ENCODE measurements around the gene DNAH3.
"Not testable (repeated sequence)": the region's sequence is repeated elsewhere in the genome, so short reads cannot be mapped to it uniquely, and the experiment has no call there.

Gene DNAH3, protein sequence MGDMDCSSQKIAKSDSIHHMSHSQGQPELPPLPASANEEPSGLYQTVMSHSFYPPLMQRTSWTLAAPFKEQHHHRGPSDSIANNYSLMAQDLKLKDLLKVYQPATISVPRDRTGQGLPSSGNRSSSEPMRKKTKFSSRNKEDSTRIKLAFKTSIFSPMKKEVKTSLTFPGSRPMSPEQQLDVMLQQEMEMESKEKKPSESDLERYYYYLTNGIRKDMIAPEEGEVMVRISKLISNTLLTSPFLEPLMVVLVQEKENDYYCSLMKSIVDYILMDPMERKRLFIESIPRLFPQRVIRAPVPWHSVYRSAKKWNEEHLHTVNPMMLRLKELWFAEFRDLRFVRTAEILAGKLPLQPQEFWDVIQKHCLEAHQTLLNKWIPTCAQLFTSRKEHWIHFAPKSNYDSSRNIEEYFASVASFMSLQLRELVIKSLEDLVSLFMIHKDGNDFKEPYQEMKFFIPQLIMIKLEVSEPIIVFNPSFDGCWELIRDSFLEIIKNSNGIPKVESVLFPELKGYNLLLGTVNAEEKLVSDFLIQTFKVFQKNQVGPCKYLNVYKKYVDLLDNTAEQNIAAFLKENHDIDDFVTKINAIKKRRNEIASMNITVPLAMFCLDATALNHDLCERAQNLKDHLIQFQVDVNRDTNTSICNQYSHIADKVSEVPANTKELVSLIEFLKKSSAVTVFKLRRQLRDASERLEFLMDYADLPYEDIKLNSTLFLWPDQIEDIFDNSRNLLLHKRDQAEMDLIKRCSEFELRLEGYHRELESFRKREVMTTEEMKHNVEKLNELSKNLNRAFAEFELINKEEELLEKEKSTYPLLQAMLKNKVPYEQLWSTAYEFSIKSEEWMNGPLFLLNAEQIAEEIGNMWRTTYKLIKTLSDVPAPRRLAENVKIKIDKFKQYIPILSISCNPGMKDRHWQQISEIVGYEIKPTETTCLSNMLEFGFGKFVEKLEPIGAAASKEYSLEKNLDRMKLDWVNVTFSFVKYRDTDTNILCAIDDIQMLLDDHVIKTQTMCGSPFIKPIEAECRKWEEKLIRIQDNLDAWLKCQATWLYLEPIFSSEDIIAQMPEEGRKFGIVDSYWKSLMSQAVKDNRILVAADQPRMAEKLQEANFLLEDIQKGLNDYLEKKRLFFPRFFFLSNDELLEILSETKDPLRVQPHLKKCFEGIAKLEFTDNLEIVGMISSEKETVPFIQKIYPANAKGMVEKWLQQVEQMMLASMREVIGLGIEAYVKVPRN (N-terminal part only)

DNA sequence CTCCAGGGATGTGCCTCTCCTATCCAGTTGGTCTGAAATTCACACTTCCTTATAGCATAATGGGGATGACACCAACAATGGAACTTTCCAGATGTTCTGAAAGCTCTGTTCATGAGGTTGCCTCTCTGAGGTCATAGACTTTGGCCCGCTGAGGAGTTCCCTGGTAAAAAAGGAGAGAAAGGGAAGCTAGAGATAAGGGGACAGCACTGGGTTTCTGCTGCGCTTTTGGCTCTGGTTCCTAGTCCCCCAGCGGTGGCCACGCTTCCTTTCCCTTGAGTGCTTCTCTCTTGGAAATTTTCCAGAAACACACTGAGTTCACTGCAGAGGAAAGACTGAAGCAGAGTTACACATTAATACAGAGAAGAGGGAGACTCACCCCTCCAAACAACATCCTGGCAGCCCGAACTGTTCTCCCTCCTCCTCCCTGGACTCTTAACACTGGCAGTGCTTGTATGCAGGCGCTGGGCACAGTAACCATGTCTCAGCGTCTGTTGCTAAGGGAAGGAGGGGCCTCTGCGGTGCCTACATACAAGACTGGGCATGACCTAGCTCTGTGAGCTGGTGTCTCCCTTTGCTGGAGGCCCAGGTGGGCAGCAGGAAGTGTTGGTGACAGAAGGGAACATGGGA is at the start of gene DNAH3:
TSS of gene DNAH3 (minus strand) at position 472 of the 627 bp plus-strand sequence. CDS start 527 bp downstream, outside the sequence.
- peak; percentile 77 for FAIRE-seq

DNA sequence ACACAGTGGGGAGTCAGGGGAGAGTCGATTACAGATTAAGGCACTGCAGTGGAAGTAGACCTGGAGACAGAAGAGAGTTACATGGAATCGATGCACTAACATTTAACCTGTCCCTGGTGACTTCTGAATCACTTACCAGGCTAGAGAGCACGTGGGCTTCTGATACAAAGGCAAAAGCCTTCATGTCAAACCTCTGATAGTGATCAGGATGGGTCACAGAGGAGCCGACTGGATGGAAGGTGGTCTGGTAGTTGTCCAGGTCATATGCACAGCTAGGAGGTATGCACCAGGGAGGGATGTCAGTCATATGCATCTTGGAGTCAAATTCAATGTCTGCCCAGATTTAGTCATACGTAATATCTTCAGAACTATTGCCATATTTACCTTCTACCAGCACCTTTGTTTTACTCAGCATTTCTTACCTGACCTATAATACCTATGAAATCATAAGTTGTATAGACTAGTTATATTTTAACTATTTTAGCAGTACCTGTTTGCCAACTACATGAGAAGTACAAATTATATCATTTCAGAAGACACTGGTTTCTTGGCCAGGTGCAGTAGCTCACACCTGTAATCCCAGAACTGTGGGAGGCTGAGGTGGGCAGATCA is 49.1 kb upstream of the DNAH3 start:
- FAIRE-seq (no peak), DNase-seq (ENCODE audit: low spot score) (no peak)

More for the DNA sequence above, at the start of gene DNAH3:
- peak; percentile 70 for DNase-seq (ENCODE audit: low spot score)

DNA sequence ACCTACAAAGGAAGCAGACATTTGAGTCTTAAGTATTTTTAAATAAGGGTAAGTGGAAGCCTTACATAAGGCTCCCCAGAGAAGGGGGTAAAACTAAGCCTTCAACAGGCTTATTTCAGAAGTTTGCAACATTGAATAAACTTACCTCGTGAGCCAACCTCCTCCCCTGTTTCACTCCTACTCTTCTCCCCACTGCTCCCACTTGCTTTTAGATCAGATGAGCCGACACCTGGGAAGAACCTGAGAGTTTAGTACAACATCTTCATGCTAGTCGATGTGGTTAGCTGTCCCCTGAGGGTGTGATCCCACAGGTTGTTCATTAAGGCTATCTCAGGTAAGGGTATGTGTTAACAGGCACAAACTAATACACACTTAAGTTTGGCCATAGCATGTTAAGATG is 47.0 kb upstream of the DNAH3 start:
- DNase-seq (ENCODE audit: low spot score) (no peak), FAIRE-seq (no peak)

DNA sequence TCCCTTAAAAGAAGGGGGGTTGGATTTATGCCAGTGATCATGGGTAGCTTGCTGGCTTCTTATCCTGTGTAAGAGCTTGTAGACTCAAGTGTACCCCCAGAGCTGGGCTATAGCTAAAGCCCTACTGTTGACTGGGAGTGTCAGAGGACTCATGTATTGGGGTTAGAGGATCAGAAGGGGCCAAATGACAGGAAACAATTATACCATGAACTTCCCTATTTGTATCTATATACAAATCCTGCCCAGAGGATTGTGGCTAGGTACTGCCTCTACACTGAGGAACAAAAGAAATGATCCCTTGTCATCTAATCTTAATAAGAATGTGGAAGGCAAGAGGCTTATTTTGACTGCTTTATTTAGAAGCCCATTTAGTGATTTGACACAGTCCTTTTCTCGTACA is 46.5 kb upstream of the DNAH3 start:
- no peak for FAIRE-seq
- no peak for DNase-seq (ENCODE audit: low spot score)

DNA sequence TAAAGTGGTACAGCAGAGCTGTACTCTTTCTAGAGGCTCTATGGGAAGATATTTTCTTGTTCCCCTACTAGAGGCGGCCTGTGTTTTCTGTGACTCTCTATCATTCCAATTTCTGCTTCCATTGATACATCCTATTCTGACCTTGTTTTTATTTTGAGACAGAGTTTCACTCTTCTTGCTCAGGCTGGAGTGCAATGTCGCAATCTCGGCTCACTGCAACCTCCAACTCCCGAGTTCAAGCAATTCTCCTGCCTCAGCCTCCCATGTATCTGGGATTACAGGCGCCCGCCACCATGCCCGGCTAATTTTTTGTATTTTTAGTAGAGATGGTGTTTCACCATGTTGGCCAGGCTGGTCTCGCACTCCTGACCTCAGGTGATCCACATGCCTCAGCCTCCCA is 44.7 kb upstream of the DNAH3 start:
- not testable (repeated sequence) for FAIRE-seq; DNase-seq (ENCODE audit: low spot score)

GRCh38 chr16:21194771-21195301 is 44.2 kb upstream of the DNAH3 start:
- DNase-seq (ENCODE audit: low spot score) (no peak), FAIRE-seq (no peak)

- DNase-seq (ENCODE audit: low spot score): no peak
- no peak for FAIRE-seq
Measured at GRCh38 chr16:21192991-21193390, 42.3 kb upstream of the DNAH3 start.

DNA sequence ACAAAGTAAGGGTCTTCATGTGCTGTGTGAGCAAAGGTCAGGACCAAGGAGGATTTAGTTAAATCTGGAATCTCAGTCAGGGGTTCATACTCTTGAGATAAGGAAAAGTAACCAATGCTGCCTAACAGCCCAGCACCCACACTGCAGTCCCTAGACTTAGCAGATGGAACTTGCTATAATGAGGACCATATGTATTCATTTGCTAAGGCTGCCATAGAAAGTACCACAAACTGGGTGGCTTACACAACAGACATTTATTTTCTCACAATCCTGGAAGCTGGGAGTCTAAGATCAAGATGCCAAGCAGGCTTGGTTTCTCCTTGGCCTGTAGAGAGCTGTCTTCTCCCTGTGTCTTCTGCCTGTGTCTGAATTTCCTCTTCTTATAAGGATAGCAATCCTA is 40.0 kb upstream of the DNAH3 start:
- FAIRE-seq (no peak), DNase-seq (ENCODE audit: low spot score) (no peak)

GRCh38 chr16:21190013-21190412 is 39.4 kb upstream of the DNAH3 start:
- DNase-seq (ENCODE audit: low spot score): no peak
- no peak for FAIRE-seq

GRCh38 chr16:21189311-21189710 is 38.7 kb upstream of the DNAH3 start:
- DNase-seq (ENCODE audit: low spot score) (no peak), FAIRE-seq (no peak)

- DNase-seq (ENCODE audit: low spot score) (no peak), FAIRE-seq (no peak)
Measured at GRCh38 chr16:21186326-21186691, 35.7 kb upstream of the DNAH3 start.

DNA sequence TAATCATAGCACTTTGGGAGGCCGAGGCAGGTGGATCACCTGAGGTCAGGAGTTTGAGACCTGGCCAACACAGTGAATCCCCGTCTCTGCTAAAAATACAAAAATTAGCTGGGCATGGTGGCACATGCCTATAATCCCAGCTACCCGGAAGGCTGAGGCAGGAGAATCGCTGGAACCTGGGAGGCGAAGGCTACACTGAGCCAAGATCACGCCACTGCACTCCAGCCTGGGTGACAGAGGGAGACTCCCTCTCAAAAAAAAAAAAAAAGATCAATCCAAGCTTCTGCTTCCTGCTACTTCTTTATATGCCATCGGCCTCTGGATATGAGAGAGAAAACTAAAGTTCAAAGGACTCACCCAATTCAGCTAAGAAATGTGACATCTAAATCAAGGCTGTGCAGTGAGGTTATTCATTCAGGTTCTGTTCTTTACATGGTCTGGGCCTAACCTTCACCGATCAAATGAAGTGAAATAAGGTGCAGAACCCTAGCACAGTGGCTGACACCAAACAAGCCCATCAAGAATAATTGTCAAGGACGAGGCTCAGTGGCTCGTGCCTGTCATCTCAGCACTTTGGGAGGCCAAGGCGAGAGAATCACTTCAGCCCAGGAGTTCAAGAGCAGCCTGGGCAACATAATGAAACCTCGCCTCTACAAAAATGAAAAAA is 35.1 kb upstream of the DNAH3 start:
- DNase-seq (ENCODE audit: low spot score) (no peak), FAIRE-seq (no peak)

GRCh38 chr16:21184834-21185233 is 34.2 kb upstream of the DNAH3 start:
- DNase-seq (ENCODE audit: low spot score) (peak; percentile 20), FAIRE-seq (no peak)

DNA sequence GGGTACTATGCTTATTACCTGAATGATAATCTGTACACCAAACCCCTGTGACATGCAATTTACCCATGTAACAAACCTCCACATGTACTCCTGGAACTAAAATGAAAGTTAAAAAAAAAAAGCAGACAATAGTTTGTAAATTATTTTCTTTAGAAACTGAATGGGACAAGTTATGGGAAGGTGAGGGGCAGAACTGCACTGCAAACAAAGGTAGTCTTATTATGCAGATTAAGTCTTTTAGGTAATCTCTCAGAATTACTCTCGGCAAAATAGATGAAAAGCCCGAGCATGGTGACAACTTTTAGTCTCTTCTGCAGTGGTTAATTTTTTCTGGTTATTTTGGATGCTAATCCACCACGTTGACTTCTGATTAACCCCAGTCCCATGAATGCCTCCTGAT is 33.3 kb upstream of the DNAH3 start:
- no peak for FAIRE-seq
- DNase-seq (ENCODE audit: low spot score): no peak

GRCh38 chr16:21179983-21180365 is 29.3 kb upstream of the DNAH3 start:
- FAIRE-seq (no peak), DNase-seq (ENCODE audit: low spot score) (no peak)

GRCh38 chr16:21179126-21179982 is 28.7 kb upstream of the DNAH3 start:
- FAIRE-seq: no peak

DNA sequence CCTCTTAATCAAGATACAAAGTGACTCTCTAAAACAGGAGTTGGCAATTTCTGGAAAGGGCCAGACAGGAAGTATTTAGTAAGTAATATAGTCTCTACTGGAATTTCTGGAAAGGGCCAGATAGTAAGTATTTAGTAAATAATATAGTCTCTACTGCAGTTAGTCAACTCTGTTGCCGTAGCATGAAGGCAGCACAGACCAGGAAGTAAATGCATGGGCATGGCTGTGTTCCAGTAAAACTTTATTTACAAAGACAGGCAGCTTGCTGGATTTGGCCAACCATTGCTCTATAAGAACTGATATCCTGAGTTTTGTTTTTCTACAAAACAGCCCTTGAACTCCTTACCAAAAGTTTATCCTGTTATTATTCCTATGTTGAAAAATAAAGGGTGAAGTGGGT is 24.8 kb upstream of the DNAH3 start:
- no peak for DNase-seq (ENCODE audit: low spot score)
- no peak for FAIRE-seq

More at GRCh38 chr16:21179126-21179982, 28.7 kb upstream of the DNAH3 start:
- DNase-seq (ENCODE audit: low spot score): no peak

DNA sequence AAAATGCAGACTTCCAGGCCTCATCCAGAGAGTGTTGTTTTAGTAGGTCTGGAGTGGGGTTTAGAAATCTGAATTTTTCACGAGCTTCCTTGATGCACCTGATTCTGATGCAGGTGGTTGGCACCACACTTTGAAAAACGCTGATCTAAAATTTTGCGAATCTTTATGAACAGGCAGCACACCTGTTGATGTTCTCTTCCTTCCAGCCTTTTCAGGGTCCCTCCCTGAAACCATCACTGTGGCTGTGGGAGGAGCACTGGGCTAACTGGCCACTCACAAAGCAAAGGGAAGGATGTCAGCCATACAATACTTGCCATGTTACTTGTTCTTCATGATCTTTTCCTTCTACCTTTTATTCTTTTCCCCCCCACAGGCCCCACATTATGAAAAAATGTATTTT is 22.0 kb upstream of the DNAH3 start:
- FAIRE-seq (no peak), DNase-seq (ENCODE audit: low spot score) (no peak)

DNA sequence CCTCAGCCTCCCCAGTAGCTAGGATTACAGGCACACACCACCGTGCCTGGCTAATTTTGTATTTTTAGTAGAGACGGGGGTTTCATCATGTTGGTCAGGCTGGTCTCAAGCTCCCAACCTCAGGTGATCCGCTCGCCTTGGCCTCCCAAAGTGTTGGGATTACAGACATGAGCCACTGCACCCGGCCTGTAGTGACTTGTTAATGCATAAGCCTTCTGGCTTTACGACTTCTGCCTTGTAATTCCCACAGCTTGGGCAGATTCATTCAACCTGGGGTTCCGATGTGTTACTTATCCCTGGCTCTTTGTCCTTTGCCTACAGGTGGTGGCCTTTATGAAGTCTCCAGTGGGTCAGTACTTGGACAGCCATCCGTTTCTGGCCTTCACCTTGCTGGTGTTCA is 19.5 kb upstream of the DNAH3 start:
- not testable (repeated sequence) for FAIRE-seq

More for the DNA sequence above, 19.5 kb upstream of the DNAH3 start:
- DNase-seq (ENCODE audit: low spot score): not testable (repeated sequence)
